ENCODE measurements around the gene FHOD1.

DNA sequence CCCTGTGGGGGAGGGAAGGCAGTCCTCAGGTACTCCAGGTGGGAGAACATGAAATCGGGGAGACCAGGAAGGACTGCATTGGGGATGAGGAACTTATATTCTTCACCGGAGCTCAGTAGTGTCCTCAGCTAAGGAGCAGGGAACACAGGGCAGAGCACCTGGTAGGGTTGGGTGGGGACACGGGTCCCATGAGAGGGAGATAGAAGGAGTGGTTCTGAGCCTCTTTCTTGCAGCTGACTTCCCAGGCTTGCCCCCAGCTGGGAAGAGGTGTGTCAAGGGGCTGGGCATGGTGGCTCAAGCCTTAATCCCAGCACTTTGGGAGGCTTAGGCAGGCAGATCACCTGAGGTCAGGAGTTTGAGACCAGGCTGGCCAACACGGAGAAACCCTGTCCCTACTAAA lies 2.1 kb downstream of the FHOD1 start:
- TF ChIP-seq CTCF (conservative IDR thresholded peaks at IDR 0.05) (no peak), EZH2 (IDR thresholded peaks at IDR 0.05; ENCODE audit: low read depth) (no peak)

All from PC-9 (cell line).